ENCODE data around the gene HSD17B13.

The HSD17B13 gene

DNA sequence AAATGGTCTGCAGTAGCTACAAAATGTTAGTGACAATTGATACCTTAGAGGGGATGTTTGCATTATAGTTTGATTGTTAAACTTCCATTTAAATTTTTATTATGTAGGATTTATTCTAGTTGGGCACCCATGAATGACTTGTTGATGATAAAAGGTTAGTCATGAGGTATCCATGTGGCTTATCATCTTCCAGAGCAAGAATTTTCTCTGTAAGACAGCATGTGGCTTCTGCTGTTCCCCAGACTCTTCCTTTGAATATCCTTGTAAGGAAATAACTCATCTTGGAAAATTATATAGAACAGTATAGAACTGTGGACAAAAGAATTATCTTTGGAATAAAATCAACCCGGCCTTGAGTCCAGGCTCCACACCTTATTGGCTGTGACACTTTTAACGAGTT, 62.2 kb downstream of the HSD17B13 start:
- FAIRE-seq, result no peak

DNA sequence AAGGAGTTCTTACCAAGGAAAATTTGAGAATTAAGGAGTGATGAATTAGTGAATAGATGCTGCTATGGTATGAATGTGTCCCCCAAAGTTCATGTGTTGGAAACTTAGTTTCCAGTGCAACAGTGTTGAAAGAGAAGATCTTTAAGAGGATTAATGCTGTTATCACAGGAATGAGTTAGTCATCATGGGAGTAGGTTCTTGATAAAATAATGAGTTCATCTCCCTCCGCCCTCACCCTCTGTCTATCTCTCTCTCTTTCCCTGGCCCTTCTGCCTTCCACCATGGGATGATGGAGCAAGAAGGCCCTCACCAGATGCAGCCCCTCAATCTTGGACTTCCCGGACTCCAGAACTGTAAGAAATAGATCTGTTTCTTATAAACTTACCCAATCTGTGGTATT, 64.0 kb downstream of the HSD17B13 start:
- FAIRE-seq, result no peak

DNA sequence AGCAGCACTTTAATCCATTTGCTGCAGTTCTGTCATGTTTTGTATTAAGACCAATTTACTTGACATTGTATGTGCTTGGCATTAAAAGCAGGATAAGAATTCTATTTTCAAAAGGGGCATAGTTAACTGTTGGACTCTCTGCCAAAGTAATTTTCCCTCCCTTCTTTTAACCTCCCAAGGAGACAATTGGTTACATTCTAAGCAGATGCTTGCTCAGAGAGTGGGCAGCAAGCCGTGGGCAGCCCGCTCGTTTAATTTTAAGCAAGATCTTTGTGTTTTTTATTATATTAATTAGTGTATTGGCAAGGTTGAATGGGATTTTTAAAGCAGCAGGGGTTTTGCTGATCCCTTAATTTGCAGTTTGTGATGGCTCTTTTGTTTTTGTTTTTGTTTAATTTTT, 65.2 kb downstream of the HSD17B13 start:
- FAIRE-seq, result no peak

DNA sequence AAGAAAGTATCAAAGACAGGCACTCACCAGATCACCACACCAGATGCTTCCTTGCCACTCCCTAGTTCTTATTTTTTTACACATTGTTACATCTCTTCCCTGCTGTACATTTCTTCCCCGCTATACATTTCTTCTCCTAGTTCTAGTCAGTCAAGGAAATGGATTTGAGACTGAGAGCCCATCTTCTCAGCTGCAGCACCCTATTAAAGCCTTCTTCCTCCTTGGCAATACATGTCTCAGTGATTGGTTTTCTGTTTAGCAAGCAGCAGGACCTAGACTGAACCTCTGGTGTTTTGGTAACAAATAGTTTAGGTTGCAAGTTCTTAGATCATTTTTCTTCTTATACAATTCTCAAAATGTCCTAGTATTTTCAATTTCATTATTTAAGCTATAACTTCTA, 66.9 kb downstream of the HSD17B13 start:
- no peak for FAIRE-seq
